Astrocyte of the cerebellum (primary cell): ENCODE data around the gene SFMBT1.

Experiments used
- DNase-seq: peaks from one replicate; pipeline ENCODE4 v3.0.0-alpha.2; 2011; ENCODE audit warnings: low read depth
- H3K4me3 ChIP-seq: 2 replicates; pipeline ENCODE4 v1.5.1; 2011; ENCODE audit warnings: mild to moderate bottlenecking, low read depth, low read length, moderate library complexity
- in situ Hi-C: cut with HindIII; loops from 2 replicates; pipeline ENCODE4 v1.10.0; 2017; ENCODE audit warnings: low sequenced_read_pairs
- TF ChIP-seq, protein P1 (sequence below): IDR thresholded peaks from 2 replicates; pipeline ENCODE4 v1.5.1; 2012; ENCODE audit warnings: low read length, low read depth, moderate library complexity, mild to moderate bottlenecking; ENCODE audit errors: missing control alignments

The SFMBT1 gene

DNA sequence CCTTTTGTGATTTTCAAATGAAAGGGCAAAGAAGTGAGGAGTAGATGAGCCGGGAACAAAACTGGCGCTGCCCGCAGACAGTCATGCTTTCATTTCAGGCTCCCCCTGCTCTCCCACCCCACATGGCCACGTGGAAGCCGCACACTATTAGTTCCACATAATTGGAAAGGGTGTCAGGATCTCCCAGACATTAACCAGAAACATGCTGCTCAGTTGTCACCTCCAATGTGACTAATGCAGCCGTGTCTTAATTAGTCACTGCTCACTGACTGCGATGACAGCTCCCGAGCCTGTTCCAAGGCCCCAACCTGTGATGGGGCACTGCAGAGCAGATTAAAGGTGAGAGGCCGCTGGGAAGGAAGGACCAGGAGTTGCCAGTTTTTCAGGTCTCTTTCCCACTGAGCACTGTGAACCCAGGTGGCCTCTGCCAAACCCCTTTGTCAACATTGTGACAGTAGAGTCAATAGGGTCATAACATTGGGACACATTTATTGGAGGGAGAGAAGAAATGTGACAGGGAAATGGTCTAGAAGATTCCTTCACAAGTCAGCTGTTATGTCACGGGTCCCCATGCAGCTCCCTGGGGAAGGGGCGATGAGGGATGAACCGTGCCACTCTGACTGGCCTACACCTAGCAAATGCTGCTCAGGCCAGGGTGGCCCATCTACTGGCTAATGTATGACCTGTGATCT lies 38.6 kb upstream of the SFMBT1 start:
- H3K4me3 ChIP-seq, result no peak overlapping the region
- TF ChIP-seq, protein P1, sequence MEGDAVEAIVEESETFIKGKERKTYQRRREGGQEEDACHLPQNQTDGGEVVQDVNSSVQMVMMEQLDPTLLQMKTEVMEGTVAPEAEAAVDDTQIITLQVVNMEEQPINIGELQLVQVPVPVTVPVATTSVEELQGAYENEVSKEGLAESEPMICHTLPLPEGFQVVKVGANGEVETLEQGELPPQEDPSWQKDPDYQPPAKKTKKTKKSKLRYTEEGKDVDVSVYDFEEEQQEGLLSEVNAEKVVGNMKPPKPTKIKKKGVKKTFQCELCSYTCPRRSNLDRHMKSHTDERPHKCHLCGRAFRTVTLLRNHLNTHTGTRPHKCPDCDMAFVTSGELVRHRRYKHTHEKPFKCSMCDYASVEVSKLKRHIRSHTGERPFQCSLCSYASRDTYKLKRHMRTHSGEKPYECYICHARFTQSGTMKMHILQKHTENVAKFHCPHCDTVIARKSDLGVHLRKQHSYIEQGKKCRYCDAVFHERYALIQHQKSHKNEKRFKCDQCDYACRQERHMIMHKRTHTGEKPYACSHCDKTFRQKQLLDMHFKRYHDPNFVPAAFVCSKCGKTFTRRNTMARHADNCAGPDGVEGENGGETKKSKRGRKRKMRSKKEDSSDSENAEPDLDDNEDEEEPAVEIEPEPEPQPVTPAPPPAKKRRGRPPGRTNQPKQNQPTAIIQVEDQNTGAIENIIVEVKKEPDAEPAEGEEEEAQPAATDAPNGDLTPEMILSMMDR, result no peak
- DNase-seq, result no peak
- in situ Hi-C loops, result no loop called here

DNA sequence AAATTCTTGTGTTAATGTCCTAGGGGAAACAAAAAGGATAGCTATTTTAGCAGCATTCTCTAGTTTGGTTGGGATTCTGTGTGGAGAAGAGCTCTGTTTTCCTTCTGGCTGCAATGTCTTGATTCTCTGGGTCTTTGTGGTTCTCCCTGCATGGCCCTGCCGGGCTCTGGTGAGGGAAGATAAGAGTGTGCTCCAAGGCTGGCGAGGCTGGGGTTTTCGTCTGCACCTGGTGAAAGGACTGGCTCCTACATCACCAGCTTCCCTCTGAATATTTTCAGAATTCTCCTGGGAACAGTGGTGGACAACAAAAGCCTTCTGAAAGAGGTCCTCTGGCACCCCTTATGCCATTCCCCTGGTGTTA lies 38.1 kb upstream of the SFMBT1 start:
- no peak overlapping the region for H3K4me3 ChIP-seq
- DNase-seq, result no peak
- in situ Hi-C loops, result no loop called here
- TF ChIP-seq, protein P1, result no peak

DNA sequence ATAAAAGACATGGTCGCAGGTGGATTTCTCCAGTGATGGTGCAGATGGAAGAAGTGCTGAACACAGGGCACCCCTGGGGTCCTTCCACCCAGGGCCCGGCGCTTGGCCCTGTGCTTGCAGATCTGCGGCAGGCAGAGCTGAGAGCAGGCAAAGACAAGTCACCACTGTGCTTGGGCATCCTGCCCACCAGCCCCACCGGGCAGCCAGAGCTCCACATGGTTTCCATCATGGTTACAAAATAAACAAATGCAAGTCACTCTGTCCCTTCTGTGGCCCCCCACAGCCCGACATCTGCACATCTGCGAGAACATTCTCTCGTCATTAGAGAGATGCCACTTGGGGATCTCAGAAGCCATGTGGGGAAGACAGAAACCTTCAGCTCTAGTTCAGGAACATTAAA lies 37.6 kb upstream of the SFMBT1 start:
- H3K4me3 ChIP-seq, result no peak overlapping the region
- TF ChIP-seq, protein P1, result no peak
- DNase-seq, result no peak
- in situ Hi-C loops, result no loop called here

DNA sequence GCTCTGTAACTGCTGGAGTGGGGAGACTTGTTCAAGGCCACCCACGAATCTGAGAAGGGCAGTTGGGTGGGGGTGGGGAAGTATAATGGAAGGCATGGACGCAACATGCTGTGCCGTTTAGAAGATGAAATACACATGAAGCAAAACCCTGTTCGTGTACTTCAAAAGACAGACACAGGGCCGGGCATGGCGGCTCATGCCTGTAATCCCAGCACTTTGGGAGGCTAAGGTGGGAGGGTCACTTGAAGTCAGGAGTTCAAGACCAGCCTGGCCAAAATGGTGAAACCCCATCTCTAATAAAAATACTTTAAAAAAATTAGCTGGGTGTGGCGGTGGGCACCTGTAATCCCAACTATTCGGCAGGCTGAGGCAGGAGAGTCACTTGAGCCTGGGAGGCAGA lies 36.9 kb upstream of the SFMBT1 start:
- DNase-seq, result no peak
- H3K4me3 ChIP-seq, result no peak overlapping the region
- TF ChIP-seq, protein P1, result no peak
- in situ Hi-C loops, result no loop called here

DNA sequence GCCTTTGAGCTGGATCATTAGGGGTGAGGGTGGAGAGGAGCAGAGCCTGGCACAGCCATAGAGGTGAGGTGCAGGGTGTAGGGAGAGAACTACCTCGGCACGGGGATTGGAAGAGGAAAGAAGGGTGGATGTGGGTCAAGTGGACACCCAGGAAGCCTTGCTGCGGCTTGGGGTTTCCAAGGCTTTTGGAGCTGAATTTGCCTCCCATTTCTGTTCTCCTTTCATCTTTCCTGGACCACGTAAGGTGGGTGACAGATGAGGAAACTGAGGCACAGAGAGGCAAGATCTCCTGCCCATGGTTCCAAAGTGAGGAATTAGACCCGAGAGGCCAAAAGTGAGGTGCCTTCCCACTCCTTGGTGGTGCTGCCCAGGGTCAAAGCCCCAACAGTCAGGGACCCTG lies 35.4 kb upstream of the SFMBT1 start:
- no peak overlapping the region for H3K4me3 ChIP-seq
- DNase-seq, result no peak
- in situ Hi-C loops, result no loop called here
- TF ChIP-seq, protein P1, result no peak

DNA sequence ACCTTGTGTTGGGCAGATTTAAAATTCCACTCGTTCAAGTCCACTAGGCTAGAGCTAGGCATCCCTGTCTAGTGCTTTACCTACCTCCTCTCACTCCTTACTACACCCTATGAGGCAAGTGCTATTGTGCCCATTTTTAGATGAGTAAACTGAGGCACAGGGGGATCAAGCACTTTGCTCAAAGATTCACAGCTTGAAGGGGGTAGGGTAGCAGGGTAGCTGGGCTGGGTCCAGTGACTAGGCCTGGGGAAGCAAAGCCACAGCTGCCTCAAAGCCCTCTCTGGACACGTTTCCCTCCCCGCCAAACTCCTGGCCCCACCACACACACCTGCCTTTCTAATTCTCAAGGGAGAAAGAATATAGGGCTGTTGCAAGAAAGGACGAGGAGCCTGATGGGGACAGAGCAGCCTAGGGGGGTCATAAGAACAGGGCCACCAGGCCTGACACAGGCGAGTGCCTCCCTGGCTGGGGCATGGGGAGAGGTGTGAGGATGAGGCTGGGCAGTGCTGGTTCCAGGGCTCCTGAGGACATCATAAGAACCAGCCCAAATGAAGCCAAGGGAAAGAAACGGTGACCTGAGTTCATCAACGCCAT lies 34.8 kb upstream of the SFMBT1 start:
- TF ChIP-seq, protein P1, result no peak
- in situ Hi-C loops, result no loop called here
- DNase-seq, result no peak
- no peak overlapping the region for H3K4me3 ChIP-seq
